Heart right ventricle (tissue), 16 donors: ENCODE measurements around the gene ADAMTS8. TPM values are rescaled to one million over a fixed set of nuclear protein-coding genes. Genes with fewer than 3 reads are reported as not detected.
A peak's percentile ranks its signal among the peaks of the same experiment; 100 is the strongest.

ENCODE experiments used
- ATAC-seq, 8 donors: fragments of 200-7000 bp; cut with Tn5 transposase; one replicate each; pipeline ENCODE4 v1.9.1; 2020; ENCODE audit warnings: mild to moderate bottlenecking in 8 of 8, moderate library complexity in 8 of 8, moderate number of reproducible peaks in 1 of 8
- DNase-seq, 2 donors: peaks; one replicate each; pipeline ENCODE4 v3.0.0-alpha.2; 2020
- H3K27ac ChIP-seq, 10 donors: fragments of 200-600 bp; sonication (generic) in 2 of 10; one replicate each; pipeline versions ENCODE4 v1.5.0 to v1.8.0; 2020 to 2022; ENCODE audit warnings: mild to moderate bottlenecking in 3 of 10
- H3K27me3 ChIP-seq, 7 donors: fragments of 200-600 bp; one replicate each; pipeline ENCODE4 v1.8.0; 2021 to 2022; ENCODE audit warnings: mild to moderate bottlenecking in 2 of 7
- H3K36me3 ChIP-seq, 9 donors: fragments of 200-600 bp; sonication (generic) in 1 of 9; one replicate each; pipeline versions ENCODE4 v1.5.0 to v1.8.0; 2020 to 2022; ENCODE audit warnings: mild to moderate bottlenecking in 2 of 9
- H3K4me1 ChIP-seq, 9 donors: fragments of 200-600 bp; sonication (generic) in 1 of 9; one replicate each; pipeline versions ENCODE4 v1.5.0 to v1.8.0; 2020 to 2022; ENCODE audit warnings: mild to moderate bottlenecking in 4 of 9
- H3K4me3 ChIP-seq, 10 donors: fragments of 200-600 bp; sonication (generic) in 2 of 10; one replicate each; pipeline versions ENCODE4 v1.5.0 to v1.8.0; 2020 to 2022; ENCODE audit warnings: mild to moderate bottlenecking in 7 of 10, moderate library complexity in 2 of 10
- H3K9me3 ChIP-seq, 11 donors: fragments of 200-600 bp in 10 of 11; sonication (generic) in 2 of 11; one replicate each; pipeline versions ENCODE4 v1.5.0 to v1.8.0; 2013 to 2022; ENCODE audit warnings: mild to moderate bottlenecking in 2 of 11, control low read depth in 1 of 11, moderate library complexity in 1 of 11
- CTCF ChIP-seq, 9 donors: fragments of 200-600 bp; sonication (generic) in 2 of 9; IDR thresholded peaks; one replicate each; pipeline versions ENCODE4 v1.5.0 to v1.8.0; 2021 to 2022; ENCODE audit warnings: antibody characterized with exemption in 9 of 9, mild to moderate bottlenecking in 5 of 9, moderate library complexity in 1 of 9
- WGBS, 2 donors: extraction: QIAGEN DNeasy Blood & Tissue Kit; methylation state at CpG; one replicate each; pipeline ENCODE4 v1.1.7; 2013; ENCODE audit warnings: inconsistent platforms in 1 of 2; 5-methylcytosine and 5-hydroxymethylcytosine counted together
- intact Hi-C, 10 donors: fragments of 100-400 bp; cut with DNase I; formaldehyde crosslinking; loops; one replicate each; pipeline versions ENCODE4 v1.11.1 to v1.14.2; 2022
- polyA plus RNA-seq, 2 donors: library from polyadenylated mRNA; stranded (reverse); fragments of 200-250 nt; gene quantifications; one replicate each; pipeline ENCODE4 v1.2.3, GENCODE V29; 2013
- total RNA-seq, 10 donors: library from RNA; stranded (reverse); fragmentation: NEBNext Ultra II Directional in 3 of 10; extraction: Animal tissue kit (Norgen Biotek cat#: 25700) in 3 of 10; gene quantifications; one replicate each; pipeline versions ENCODE4 v1.2.1 to v1.2.4, GENCODE V29; 2021 to 2023
- donor health status: Arrhythmogenic right ventricular cardiomyopathy.
- donor health status: ischemic (EF 13 %, LVEDD 7.1; RV severe dilation, severe dysfunction).
- donor health status: healthy with polysubstance abuse.
- donor health status: DM: no; HTN: yes; CAD: no.
- donor health status: DM: no; HTN: no; CAD: no.
- donor health status: ischemic (EF 25% LVEDD 6.9; RV normal size, moderate dysfunction).
- donor health status: ischemic (EF 25% LVEDD 5.7; RV mildly dilated, moderate dysfunction).
- donor health status: healthy.
- donor health status: DM: yes; HTN: yes; CAD: no.
- donor health status: Ischemic cardiomyopathy.
- donor health status: ischemic (EF 35%, LVEDD 5.7; RV mildly dilated, moderate dysfunction).
- donor health status: nonischemic (EF 11% LVEDD 7.7; RV severe dilation, severe dysfunction).
- donor health status: DM: yes; HTN: yes; CAD: no.
- donor health status: PGD.
- donor health status: ischemic (EF 29% LVEDD 5.4; RV normal size, mild dysfunction).
- donor health status: nonischemic (EF 23%, LVEDD 6.1; RV moderate dilation, normal function).

ADAMTS8 gene
- total and polyA plus RNA-seq, 12 donors: 0.28 to 2.6 (median 1.1) TPM

- Histone ChIP-seq H3K4me1 (peaks cover 0 to 10% (median 6%) of the 10 kb centered on the region in 9 donors), H3K27me3 (peaks cover 0 to 19% (median 2%) of the 10 kb centered on the region in 7 donors), H3K36me3 (no peaks in the 10 kb centered on the region), H3K9me3 (no peaks in the 10 kb centered on the region), H3K4me3 (no peak overlapping the region), H3K27ac (no peak overlapping the region)
- WGBS, 2 donors: 79 to 82% methylated on average over 7 of the region's 7 CpGs
- DNase-seq (no peak), ATAC-seq (no peak)
- no peak for TF ChIP-seq CTCF (IDR thresholded peaks at IDR 0.05)
- intact Hi-C loops: loop anchor here in 2 of 10 donors (5.0 to 10.0 kb wide), 2 partner anchors 206 to 209 kb away; no protein-coding TSS in a partner anchor
These were observed 7.2 kb downstream of the ADAMTS8 start for GRCh38 chr11:130421199-130421585.

DNA sequence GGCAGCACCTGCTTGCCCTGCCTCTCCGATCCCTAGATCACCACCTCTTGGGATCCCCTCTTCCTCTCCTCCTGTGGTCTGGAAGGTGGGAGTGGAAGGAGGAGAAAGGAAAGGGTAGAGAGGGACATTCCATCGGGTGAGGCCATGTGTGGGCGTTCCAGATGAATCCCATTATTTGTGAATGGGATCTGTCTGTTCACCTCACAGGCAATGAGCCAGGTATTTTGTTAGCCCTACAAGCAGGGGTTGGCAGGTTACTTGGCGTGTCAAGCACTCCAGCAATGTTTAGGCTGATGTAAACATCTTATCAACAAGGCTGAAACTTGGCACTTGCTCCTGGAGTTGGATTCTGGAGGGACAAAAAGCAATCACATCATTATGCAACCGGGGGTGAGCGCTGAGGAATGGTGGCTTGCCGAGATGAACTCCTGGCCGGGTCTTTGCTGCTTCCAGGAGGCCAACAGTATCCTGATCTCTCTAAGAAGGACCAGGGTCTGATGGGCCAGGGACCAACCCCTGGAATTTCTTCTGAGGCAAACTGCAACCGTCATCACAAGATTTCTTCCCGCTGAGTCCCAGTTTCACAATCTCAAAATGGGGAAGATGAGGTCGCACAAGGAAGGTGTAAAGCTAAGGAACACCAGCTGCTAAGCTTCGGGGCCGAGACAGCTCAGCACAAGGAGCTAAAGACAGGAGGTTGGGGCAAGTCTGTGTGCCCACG is 7.8 kb downstream of the ADAMTS8 start:
- Histone ChIP-seq H3K4me3 (no peak overlapping the region), H3K9me3 (no peaks in the 10 kb centered on the region), H3K27ac (no peak overlapping the region), H3K4me1 (peaks cover 0 to 9% (median 5%) of the 10 kb centered on the region in 9 donors), H3K27me3 (peaks cover 0 to 13% (median 1%) of the 10 kb centered on the region in 7 donors), H3K36me3 (no peaks in the 10 kb centered on the region)
- no peak for TF ChIP-seq CTCF (IDR thresholded peaks at IDR 0.05)
- intact Hi-C loops: loop anchor here in 2 of 10 donors (5.0 to 10.0 kb wide), 2 partner anchors 206 to 208 kb away; no protein-coding TSS in a partner anchor
- DNase-seq (no peak), ATAC-seq (peak in 2 of 8 donors; percentile 5 to 43)
- 55% methylated on average over 14 of the region's 14 CpGs for WGBS, 2 donors

DNA sequence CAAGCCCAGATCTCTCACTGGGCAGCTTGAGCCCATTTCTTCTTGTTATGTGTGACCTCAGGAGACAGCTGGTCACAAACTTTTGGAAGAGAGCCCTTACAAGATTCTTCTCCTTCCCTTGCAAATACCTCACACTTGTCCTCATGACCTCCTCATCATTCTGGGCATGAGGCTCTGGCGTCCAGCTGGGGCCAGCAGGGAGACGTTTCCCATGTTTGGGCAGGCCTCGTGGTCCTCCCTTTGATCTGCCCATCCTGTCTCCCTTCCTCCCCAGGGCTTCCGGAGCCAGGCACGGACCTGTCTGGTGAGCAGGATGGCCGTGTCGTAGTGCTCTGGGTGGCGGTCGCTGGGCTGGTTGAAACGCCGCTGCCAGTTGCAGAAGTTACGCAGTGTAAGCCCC is 9.7 kb downstream of the ADAMTS8 start:
- WGBS, 2 donors: 61 to 75% methylated on average over 12 of the region's 12 CpGs
- Histone ChIP-seq H3K4me3 (no peak overlapping the region), H3K36me3 (no peaks in the 10 kb centered on the region), H3K9me3 (no peaks in the 10 kb centered on the region), H3K27me3 (peaks cover 0 to 2% (median 0%) of the 10 kb centered on the region in 7 donors), H3K4me1 (peaks cover 0 to 9% (median 5%) of the 10 kb centered on the region in 9 donors), H3K27ac (no peak overlapping the region)
- ATAC-seq: peak in 4 of 8 donors; percentile 14 to 45 (median 22)
- no peak for DNase-seq
- TF ChIP-seq CTCF (IDR thresholded peaks at IDR 0.05): no peak
- intact Hi-C loops: no loop called here

- H3K27ac ChIP-seq: no peak overlapping the region
- DNase-seq (no peak), ATAC-seq (no peak)
- peaks cover 0 to 9% (median 5%) of the 10 kb centered on the region in 9 donors for H3K4me1 ChIP-seq
- intact Hi-C loops: no loop called here
- H3K4me3 ChIP-seq: no peak overlapping the region
- no peaks in the 10 kb centered on the region for H3K9me3 ChIP-seq
- TF ChIP-seq CTCF (IDR thresholded peaks at IDR 0.05): no peak
- H3K27me3 ChIP-seq: peaks cover 0 to 2% (median 0%) of the 10 kb centered on the region in 7 donors
- WGBS, 2 donors: 86 to 91% methylated on average over 5 of the region's 5 CpGs
- H3K36me3 ChIP-seq: no peaks in the 10 kb centered on the region
These were observed 10.2 kb downstream of the ADAMTS8 start for GRCh38 chr11:130418210-130418609.
